NOMO-1 treated with dmso at 0.1 percent for 144 hours (cell line): ENCODE results near the gene FRMD4B.

ENCODE experiments used
- DNase-seq: peaks from one replicate; lab custom pipeline; 2025; ENCODE audit not compliant: unreplicated experiment; lab: John Stamatoyannopoulos, UW

Gene FRMD4B

GRCh38 chr3:69367586-69367985 is 18.3 kb downstream of the FRMD4B start:
- DNase-seq = no peak

GRCh38 chr3:69364354-69364753 is 21.5 kb downstream of the FRMD4B start:
- no peak for DNase-seq

- no peak for DNase-seq
These were observed 25.2 kb downstream of the FRMD4B start for GRCh38 chr3:69360690-69361089.

- no peak for DNase-seq
These were observed 26.0 kb downstream of the FRMD4B start for GRCh38 chr3:69359916-69360315.

- no peak for DNase-seq
These were observed 26.5 kb downstream of the FRMD4B start for GRCh38 chr3:69359339-69359893.

- DNase-seq = no peak
These were observed 28.7 kb downstream of the FRMD4B start for GRCh38 chr3:69357196-69357595.

GRCh38 chr3:69354948-69355347 is 30.9 kb downstream of the FRMD4B start:
- DNase-seq = no peak

- no peak for DNase-seq
These were observed 32.4 kb downstream of the FRMD4B start for GRCh38 chr3:69353503-69353902.

- no peak for DNase-seq
These were observed 32.8 kb downstream of the FRMD4B start for GRCh38 chr3:69353088-69353478.

- DNase-seq = no peak
These were observed 33.4 kb downstream of the FRMD4B start for GRCh38 chr3:69352305-69353087.

GRCh38 chr3:69343875-69344274 is 42.0 kb downstream of the FRMD4B start:
- no peak for DNase-seq

GRCh38 chr3:69342074-69342473 is 43.8 kb downstream of the FRMD4B start:
- no peak for DNase-seq

GRCh38 chr3:69339760-69340159 is 46.1 kb downstream of the FRMD4B start:
- no peak for DNase-seq

GRCh38 chr3:69338911-69339310 is 47.0 kb downstream of the FRMD4B start:
- no peak for DNase-seq

- DNase-seq = no peak
These were observed 53.0 kb downstream of the FRMD4B start for GRCh38 chr3:69332934-69333333.

GRCh38 chr3:69330891-69331400 is 54.9 kb downstream of the FRMD4B start:
- DNase-seq = no peak

- no peak for DNase-seq
These were observed 56.0 kb downstream of the FRMD4B start for GRCh38 chr3:69329892-69330291.

- DNase-seq = no peak
These were observed 57.0 kb downstream of the FRMD4B start for GRCh38 chr3:69328963-69329302.

- DNase-seq = no peak
These were observed 57.6 kb downstream of the FRMD4B start for GRCh38 chr3:69328103-69328962.

GRCh38 chr3:69326855-69327300 is 59.0 kb downstream of the FRMD4B start:
- DNase-seq = no peak

- DNase-seq = no peak
These were observed 60.7 kb downstream of the FRMD4B start for GRCh38 chr3:69325151-69325550.
